GM12878 (cell line): ENCODE data around the gene PSTPIP2. TPM values are rescaled to one million over a fixed set of nuclear protein-coding genes. Genes with fewer than 3 reads are reported as not detected.

Experiments used
- ATAC-seq: fragments of 200-7000 bp; cut with Tn5 transposase; 3 replicates; pipeline ENCODE4 v1.9.1; 2020; ENCODE audit warnings: mild to moderate bottlenecking, moderate library complexity
- BruUV-seq: library from RNA; stranded (reverse); fragments of 400-500 nt; replicated peaks from 2 replicates; lab custom pipeline; 2021; lab: Mats Ljungman, UMichigan
- CTCF ChIA-PET: fragments of 300-600 bp; sonication (Branson Sonifier 250); formaldehyde crosslinking; extraction: SDS; loops from one replicate; lab custom pipeline; 2021; ENCODE audit warnings: inconsistent platforms; lab: Yijun Ruan, JAX
- POLR2A ChIA-PET: fragments of 350-600 bp; formaldehyde crosslinking; extraction: SDS; loops from one replicate; lab custom pipeline; 2021; ENCODE audit warnings: inconsistent platforms; lab: Charles Lee
- RAD21 ChIA-PET: fragments of 300-600 bp; sonication (Branson Sonifier 250); formaldehyde crosslinking; loops from one replicate; lab custom pipeline; 2023; ENCODE audit warnings: antibody characterized with exemption; ENCODE audit not compliant: unreplicated experiment; lab: Charles Lee
- SMC1A ChIA-PET: fragments of 300-600 bp; sonication (Branson Sonifier 250); formaldehyde crosslinking; loops from one replicate; lab custom pipeline; 2023; ENCODE audit not compliant: unreplicated experiment, uncharacterized antibody; lab: Charles Lee
- DNase-seq: peaks from one replicate; pipeline ENCODE4 v3.0.0-alpha.2; 2011; ENCODE audit warnings: low read depth, low spot score
- FAIRE-seq: peaks from 3 replicates; lab custom pipeline; 2011; peaks lifted over from hg19 to GRCh38; lab: Jason Lieb, UNC
- H2AFZ ChIP-seq: 2 replicates; pipeline ENCODE4 v1.6.0; 2011; ENCODE audit warnings: low read depth, low read length, control low read depth; ENCODE audit not compliant: control insufficient read depth
- H3K27ac ChIP-seq: 2 replicates; pipeline ENCODE4 v1.5.1; 2011; ENCODE audit warnings: control low read depth; ENCODE audit not compliant: control insufficient read depth, insufficient read depth
- H3K27me3 ChIP-seq, 2 experiments: replicated peaks in 1 of 2; 2 replicates each; pipeline versions ENCODE4 v1.6.0 to v1.6.1; 2011; ENCODE audit warnings: low read length in 1 of 2; ENCODE audit not compliant: control insufficient read depth in 2 of 2, insufficient read depth in 2 of 2
- H3K36me3 ChIP-seq, 2 experiments: 2 replicates each; pipeline ENCODE4 v1.5.1; 2011; ENCODE audit warnings: low read length in 1 of 2; ENCODE audit not compliant: control insufficient read depth in 2 of 2, insufficient read depth in 2 of 2
- H3K4me1 ChIP-seq: 2 replicates; pipeline ENCODE4 v1.6.1; 2011; ENCODE audit warnings: mild to moderate bottlenecking, low read length, moderate library complexity, mixed read lengths; ENCODE audit not compliant: control insufficient read depth, insufficient read depth
- H3K4me2 ChIP-seq: 2 replicates; pipeline ENCODE4 v1.6.0; 2011; ENCODE audit warnings: control low read depth; ENCODE audit not compliant: control insufficient read depth, insufficient read depth
- H3K4me3 ChIP-seq: fragments of 200-600 bp; sonication (generic); 2 replicates; pipeline ENCODE4 v1.5.1; 2016
- H3K79me2 ChIP-seq: 2 replicates; pipeline ENCODE4 v1.6.0; 2011; ENCODE audit warnings: low read length; ENCODE audit not compliant: control insufficient read depth, insufficient read depth
- H3K9ac ChIP-seq: 2 replicates; pipeline ENCODE4 v1.8.0; 2011; ENCODE audit warnings: low read length, control low read depth, mixed read lengths; ENCODE audit not compliant: control insufficient read depth, insufficient read depth
- H3K9me3 ChIP-seq: replicated peaks from 3 replicates; pipeline ENCODE4 v1.5.1; 2011; ENCODE audit warnings: mild to moderate bottlenecking, low read length; ENCODE audit not compliant: control insufficient read depth, insufficient read depth
- H4K20me1 ChIP-seq: 2 replicates; pipeline ENCODE4 v1.6.0; 2011; ENCODE audit not compliant: control insufficient read depth, insufficient read depth
- BHLHE40 ChIP-seq, 2 experiments: fragments of 450-650 bp in 1 of 2; IDR thresholded peaks; 2 replicates each; pipeline ENCODE4 v1.6.1; 2011 to 2017; ENCODE audit warnings: low read depth in 2 of 2, borderline replicate concordance in 1 of 2, improper control_type of control experiment in 1 of 2, low read length in 1 of 2, mild to moderate bottlenecking in 1 of 2
- HCFC1 ChIP-seq: fragments of 150-350 bp; IDR thresholded peaks from 2 replicates; pipeline ENCODE4 v1.6.1; 2014; ENCODE audit warnings: low read length
- MLLT1 ChIP-seq: fragments of 450-650 bp; IDR thresholded peaks from 2 replicates; pipeline ENCODE4 v1.6.1; 2016; ENCODE audit warnings: mild to moderate bottlenecking
- NFXL1 ChIP-seq: fragments of 450-650 bp; IDR thresholded peaks from 2 replicates; pipeline ENCODE4 v1.6.1; 2017; ENCODE audit warnings: antibody characterized with exemption, mild to moderate bottlenecking, borderline replicate concordance
- NKRF ChIP-seq: fragments of 450-650 bp; conservative IDR thresholded peaks from 2 replicates; pipeline ENCODE4 v1.6.1; 2017; ENCODE audit warnings: mild to moderate bottlenecking, moderate library complexity
- NR2C1 ChIP-seq: fragments of 450-650 bp; IDR thresholded peaks from 2 replicates; pipeline ENCODE4 v1.6.1; 2017; ENCODE audit warnings: antibody characterized with exemption, mild to moderate bottlenecking, moderate library complexity
- PKNOX1 ChIP-seq: fragments of 450-650 bp; IDR thresholded peaks from 2 replicates; pipeline ENCODE4 v1.6.1; 2016; ENCODE audit warnings: mild to moderate bottlenecking
- POLR2AphosphoS5 ChIP-seq: IDR thresholded peaks from 2 replicates; pipeline ENCODE4 v1.6.1; 2011; ENCODE audit warnings: mild to moderate bottlenecking, low read length, inconsistent platforms
- RELA ChIP-seq: fragments of 450-650 bp; IDR thresholded peaks from 2 replicates; pipeline ENCODE4 v1.8.0; 2014; ENCODE audit warnings: borderline replicate concordance; ENCODE audit not compliant: partially characterized antibody
- ZBTB33 ChIP-seq: fragments of 450-650 bp; IDR thresholded peaks from 2 replicates; pipeline ENCODE4 v1.6.1; 2017; ENCODE audit warnings: mild to moderate bottlenecking
- ZSCAN29 ChIP-seq: fragments of 450-650 bp; IDR thresholded peaks from 2 replicates; pipeline ENCODE4 v1.6.1; 2017; ENCODE audit warnings: mild to moderate bottlenecking, moderate library complexity
- whole genome bisulfite sequencing: methylation state at CpG from one replicate; pipeline ENCODE4 v1.1.6; 2016; ENCODE audit warnings: low lambda C conversion rate; ENCODE audit not compliant: insufficient replicate concordance, insufficient coverage; ENCODE audit errors: missing lambda C conversion rate; 5-methylcytosine and 5-hydroxymethylcytosine counted together
- in situ Hi-C: fragments of 300-500 bp; cut with MboI; formaldehyde crosslinking; loops from 9 replicates; pipeline ENCODE4 v1.14.3; 2018; ENCODE audit warnings: mixed read lengths
- intact Hi-C: fragments of 100-400 bp; cut with micrococcal nuclease; formaldehyde crosslinking; loops from one replicate; pipeline ENCODE4 v1.14.2; 2022; ENCODE audit not compliant: unreplicated experiment
- polyA plus RNA-seq, 11 experiments: library from polyadenylated mRNA; depleted of rRNA in 4 of 11; unstranded in 6 of 11; stranded (reverse) in 5 of 11; fragments of >200 nt; fragmentation: Nextera tagmentation in 4 of 11; fragmentation: Illumina TruSeq in 1 of 11; extraction: Ambion mirVana in 4 of 11; extraction: Trizol in 1 of 11; gene quantifications; 1 replicate in 1 of 11; 2 replicates in 10 of 11; pipeline versions ENCODE4 v1.2.1 to v1.2.3, GENCODE V29; 2011 to 2016; ENCODE audit warnings: inconsistent platforms in 2 of 11, missing spikeins in 2 of 11, low read depth in 1 of 11
- total RNA-seq, 4 experiments: library from RNA; depleted of rRNA in 3 of 4; stranded (reverse); fragments of >200 nt in 3 of 4; fragmentation: Illumina TruSeq in 1 of 4; extraction: Trizol in 1 of 4; gene quantifications; 2 replicates each; pipeline versions ENCODE4 v1.2.1 to v1.2.3, GENCODE V29; 2013 to 2021

The PSTPIP2 gene
- total and polyA plus RNA-seq, 10 of the 15 experiments (the other 5 are each of a cell fraction or from before 2014, with no cell fraction given), result 0.69 to 38.4 (median 24.7) TPM

- TF ChIP-seq BHLHE40 (IDR thresholded peaks at IDR 0.05; ENCODE audit: borderline replicate concordance in 1 of 2, low read depth in 2 of 2, low read length in 1 of 2), result peak in 1 of 2 experiments; percentile 5; a peak in 1 of 4 replicates
- TF ChIP-seq POLR2AphosphoS5, result 0 out of 2 replicates have a peak, but pooled peaks have one; percentile 15
- TF ChIP-seq MLLT1, result no peak; the same call in 1 of the 2 replicates
- no peak for TF ChIP-seq RELA
- TF ChIP-seq NR2C1, result no peak
These were observed 24.7 kb upstream of the PSTPIP2 start (continued) for GRCh38 chr18:46096651-46097300.

- ChIA-PET CTCF (interaction anchor here (1.0 kb wide), 1 partner anchor 22 kb away, joined by 6 read pairs; no protein-coding TSS in a partner anchor), POLR2A (no interaction called here)
These were observed 23.5 kb upstream of the PSTPIP2 start for GRCh38 chr18:46095532-46095931.

More at GRCh38 chr18:46095532-46095931, 23.5 kb upstream of the PSTPIP2 start:
- TF ChIP-seq PKNOX1 (no peak), ZSCAN29 (no peak), ZBTB33 (0 out of 2 replicates have a peak, but pooled peaks have one; percentile 34), NFXL1 (no peak), HCFC1 (no peak), NKRF (no peak)
- in situ Hi-C loops (no loop called here), intact Hi-C loops (no loop called here)
- peaks cover 2% of the 10 kb centered on the region; the same call in 1 of the 2 replicates for H4K20me1 ChIP-seq
- BruUV-seq, result no TSS peak
- 98% methylated on average over 10 of the region's 10 CpGs for WGBS
- no peak overlapping the region for H2AFZ ChIP-seq
- no peaks in the 10 kb centered on the region; the same call in 2 of the 3 replicates for H3K9me3 ChIP-seq
- peaks cover 59% of the 10 kb centered on the region for H3K79me2 ChIP-seq
- DNase-seq, result no peak
- peak overlapping the region; percentile 75 for H3K4me3 ChIP-seq
- H3K9ac ChIP-seq, result no peak overlapping the region; the same call in 1 of the 2 replicates
- no peak overlapping the region for H3K27ac ChIP-seq
- ChIA-PET SMC1A (interaction anchor here (2.3 kb wide), 1 partner anchor 22 kb away, joined by 6 read pairs; no protein-coding TSS in a partner anchor), RAD21 (no interaction called here)
- H3K27me3 ChIP-seq, result no peaks in the 10 kb centered on the region
- no peak for FAIRE-seq
- peaks cover 0 to 26% of the 10 kb centered on the region in 2 experiments; a peak in 3 of 4 replicates for H3K36me3 ChIP-seq
- H3K4me1 ChIP-seq, result no peaks in the 10 kb centered on the region; the same call in 1 of the 2 replicates
- ATAC-seq, result no peak
- H3K4me2 ChIP-seq, result peak overlapping the region; percentile 66
